NCI-H1105 (cell line): ENCODE results near the gene NGRN.
A peak's percentile ranks its signal among the peaks of the same experiment; 100 is the strongest.
"Not testable (repeated sequence)": the region's sequence is repeated elsewhere in the genome, so short reads cannot be mapped to it uniquely, and the experiment has no call there.

Experiments used
- DNase-seq: peaks from one replicate; lab custom pipeline; 2025; lab: John Stamatoyannopoulos, UW

Gene NGRN

DNA sequence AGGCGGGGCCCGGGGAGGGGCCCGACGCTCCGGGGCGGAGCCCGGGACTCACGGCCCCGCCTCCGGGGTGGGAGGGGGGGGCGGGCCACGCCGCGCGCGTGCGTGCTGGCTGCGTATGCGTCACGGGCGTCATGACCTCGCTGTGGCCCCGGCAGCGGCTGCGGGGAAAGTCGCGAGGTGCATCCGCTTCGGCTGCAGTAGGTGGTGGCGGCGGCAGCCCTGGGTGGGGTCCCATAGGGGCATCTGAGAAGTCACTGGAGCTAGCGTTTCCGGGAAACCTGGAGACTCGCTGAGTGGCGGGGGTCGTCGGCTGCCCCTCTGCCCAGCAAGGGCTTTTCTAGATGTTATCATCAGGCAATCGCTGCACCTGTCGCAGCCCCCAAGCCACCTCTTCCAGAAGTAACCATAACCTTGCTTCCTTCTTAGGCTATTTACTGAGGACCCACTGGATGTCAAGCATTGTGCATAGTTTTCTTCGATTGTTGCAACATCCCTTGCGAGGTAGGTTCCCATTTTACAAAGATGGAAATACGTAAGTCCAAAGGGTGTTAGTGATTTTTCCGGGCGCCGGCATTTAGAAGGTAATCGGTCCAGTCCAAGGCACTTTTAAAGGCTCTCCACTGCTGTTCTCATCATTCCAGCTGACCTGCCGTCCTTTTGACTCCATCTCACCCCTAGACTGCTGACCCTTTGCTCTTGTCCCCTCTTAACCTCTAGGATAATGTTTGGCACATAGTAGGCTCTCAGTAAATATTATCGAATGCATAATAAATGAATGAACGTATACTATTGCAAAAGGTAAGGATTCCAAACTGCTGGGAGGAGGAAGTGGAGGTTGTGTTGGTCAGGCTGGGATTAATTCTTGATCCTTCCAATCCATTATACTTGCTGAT, 31.1 kb upstream of the NGRN start, which contains the start of gene GDPGP1:
Gene GDPGP1, plus strand, starts transcription at position 114 of the 893 bp plus-strand sequence. CDS start 6,700 bp downstream, outside the sequence.
- peak; percentile 72 for DNase-seq

DNA sequence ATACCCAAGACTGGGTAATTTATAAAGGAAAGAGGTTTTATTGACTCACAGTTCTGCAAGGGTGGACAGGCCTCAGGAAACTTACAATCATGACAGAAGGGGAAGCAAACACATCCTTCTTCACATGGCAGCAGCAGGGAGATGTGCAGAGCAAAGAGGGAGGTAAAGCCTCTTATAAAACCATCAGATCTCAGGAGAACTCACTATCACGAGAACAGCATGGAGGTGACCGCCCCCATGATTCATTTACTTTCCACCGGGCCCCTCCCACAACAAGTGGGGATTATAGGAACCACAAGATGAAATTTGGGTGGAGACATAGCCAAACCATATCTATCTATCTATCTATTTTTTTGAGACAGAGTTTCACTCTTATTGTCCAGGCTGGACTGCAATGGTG, 26.1 kb upstream of the NGRN start:
- DNase-seq = no peak

DNA sequence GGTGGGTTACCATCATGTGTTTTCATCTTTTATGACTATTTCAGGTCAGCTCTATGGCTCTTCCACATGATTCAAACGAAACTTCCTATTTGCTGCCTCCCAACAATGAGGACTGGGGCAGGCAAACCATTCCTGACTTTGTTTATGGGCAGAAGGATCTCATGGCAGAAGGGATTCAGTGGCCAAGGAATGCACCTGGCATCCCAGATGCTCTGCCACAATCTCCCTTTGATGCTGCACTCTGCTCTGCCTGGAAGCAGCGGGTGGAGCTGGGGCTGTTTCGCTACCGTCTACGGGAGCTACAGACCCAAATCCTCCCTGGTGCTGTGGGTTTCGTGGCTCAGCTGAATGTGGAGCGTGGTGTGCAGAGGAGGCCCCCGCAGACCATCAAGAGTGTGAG, 24.6 kb upstream of the NGRN start:
- no peak for DNase-seq

DNA sequence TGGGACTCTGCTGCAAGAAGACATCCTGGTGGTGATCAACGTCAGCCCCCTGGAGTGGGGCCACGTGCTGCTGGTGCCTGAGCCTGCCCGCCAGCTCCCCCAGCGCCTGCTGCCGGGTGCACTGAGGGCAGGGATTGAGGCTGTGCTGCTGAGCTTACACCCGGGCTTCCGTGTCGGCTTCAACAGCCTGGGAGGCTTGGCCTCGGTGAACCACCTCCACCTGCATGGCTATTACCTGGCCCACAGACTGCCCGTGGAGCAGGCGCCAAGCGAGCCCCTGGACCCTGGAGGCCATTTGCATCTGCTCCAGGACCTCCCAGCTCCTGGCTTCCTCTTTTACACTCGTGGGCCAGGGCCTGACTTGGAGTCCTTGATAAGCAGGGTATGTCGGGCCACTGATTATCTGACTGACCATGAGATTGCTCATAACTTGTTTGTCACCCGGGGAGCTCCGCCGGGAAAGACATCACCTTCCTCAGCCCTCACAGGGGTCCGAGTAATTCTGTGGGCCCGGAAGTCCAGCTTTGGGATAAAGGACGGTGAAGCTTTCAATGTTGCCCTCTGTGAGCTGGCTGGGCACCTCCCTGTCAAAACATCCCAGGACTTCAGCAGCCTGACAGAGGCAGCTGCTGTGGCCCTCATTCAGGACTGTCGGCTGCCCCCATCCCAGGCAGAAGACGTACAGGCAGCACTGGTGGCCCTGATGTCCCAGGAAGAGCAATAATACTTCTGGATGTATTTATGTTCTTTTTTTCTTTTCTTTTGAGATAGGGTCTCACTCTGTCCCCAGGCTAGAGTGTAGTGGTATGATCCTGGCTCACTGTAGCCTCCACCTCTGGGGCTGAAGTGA, 23.9 kb upstream of the NGRN start:
- no peak for DNase-seq

DNA sequence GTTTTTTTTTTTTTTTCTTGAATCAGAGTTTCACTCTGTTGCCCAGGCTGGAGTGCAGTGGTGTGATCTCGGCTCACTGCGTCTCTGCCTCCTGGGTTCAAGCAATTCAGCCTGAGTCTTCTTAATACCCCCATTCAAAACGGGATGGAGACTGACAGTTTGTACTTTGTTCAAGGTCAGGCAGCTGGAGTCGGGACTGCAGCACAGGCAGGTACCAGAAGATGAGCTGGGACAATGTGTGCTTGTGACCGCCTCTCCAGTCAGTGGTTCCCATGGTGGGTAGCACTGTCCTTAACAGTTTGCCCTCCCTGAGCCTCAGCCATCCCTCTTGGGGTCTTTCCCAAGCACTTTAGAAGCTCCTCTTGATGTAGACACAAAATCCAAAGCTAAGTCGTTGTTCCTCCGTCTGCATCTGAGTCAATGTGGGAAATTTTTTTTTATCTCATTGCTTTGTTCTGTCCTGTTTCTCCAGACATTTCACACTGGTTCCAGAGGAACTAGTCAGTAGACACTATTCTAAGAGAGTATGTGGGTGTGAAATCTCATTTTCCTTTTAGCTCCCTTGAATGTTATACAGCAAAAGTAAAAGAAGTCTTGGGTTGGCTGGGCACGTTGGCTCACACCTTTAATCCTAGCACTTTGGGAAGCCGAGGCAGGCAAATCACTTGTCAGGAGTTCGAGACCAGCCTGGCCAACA, 21.4 kb upstream of the NGRN start:
- DNase-seq = no peak

DNA sequence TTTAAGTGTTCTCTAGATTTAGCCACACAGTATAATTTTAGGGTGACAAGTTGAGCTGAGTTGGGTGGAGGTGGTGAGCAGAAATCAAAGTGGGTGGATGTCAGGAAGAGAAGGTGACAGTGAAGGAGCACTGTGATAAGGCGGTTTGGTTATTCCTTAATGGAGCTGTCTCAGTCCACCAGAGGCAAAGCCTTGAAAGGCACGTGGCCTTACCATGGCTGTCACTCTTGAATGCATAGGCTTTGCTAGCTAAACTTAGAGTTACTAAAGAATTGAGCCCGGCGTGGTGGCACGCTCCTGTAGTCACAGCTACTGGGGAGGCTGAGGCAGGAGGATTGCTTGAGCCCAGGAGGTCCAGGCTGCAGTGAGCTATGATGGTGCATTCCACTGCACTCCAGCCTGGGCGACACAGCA, 16.7 kb upstream of the NGRN start:
- no peak for DNase-seq

DNA sequence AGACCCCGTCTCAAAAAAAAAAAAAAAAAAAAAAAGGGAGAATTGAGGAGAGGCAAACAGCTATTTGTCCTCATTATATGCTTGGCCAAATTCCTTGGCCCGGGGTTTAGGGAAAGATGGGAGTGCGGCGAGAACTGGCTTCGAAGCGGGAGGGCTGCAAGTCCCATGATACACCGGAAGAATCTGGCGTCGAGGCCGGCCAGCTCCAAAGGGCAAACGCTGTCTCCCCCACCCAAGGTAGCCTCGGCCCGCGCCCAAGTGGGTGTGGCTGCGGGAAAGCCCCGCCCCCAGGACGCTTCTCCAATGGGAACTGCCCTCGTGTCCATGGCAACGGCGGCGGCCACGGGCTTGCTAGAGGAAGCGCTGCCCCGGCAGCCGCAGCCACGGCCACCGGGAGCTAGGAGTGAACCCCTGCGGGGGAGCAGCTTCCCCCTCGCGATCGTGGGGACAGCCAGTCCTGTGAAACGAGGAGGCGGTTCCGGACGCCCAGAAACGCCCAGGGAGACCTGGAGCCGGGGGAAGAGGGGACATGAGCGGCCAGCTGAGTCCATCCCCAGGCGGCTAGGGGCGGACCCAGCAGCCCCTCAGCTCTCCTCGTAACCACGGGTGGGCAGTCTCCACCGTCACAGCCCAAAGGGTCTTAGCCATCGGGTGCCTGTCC, 16.1 kb upstream of the NGRN start, which contains the start of gene TTLL13:
Gene TTLL13, plus strand, starts transcription at position 354 of the 661 bp plus-strand sequence. CDS start 1,075 bp downstream, outside the sequence.
- peak; percentile 33 for DNase-seq

DNA sequence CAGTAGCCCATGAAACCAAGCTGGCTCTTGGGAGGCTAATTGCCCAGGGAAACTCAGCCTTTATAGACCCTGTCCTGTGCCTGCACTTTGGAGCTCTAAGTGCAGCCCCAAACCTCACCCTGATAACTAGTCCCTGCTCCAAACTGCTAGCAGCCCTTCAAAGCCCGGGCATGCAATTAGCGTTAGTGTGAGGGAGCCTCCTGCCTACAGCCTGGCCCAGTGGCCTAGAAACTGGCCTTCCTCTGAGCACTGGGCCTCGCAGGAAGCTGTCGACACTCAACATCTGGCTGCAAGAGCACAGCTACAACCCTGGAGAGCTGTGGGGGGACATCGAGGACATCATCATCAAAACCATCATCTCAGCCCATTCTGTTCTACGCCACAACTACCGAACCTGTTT, 7.7 kb upstream of the NGRN start:
- no peak for DNase-seq

DNA sequence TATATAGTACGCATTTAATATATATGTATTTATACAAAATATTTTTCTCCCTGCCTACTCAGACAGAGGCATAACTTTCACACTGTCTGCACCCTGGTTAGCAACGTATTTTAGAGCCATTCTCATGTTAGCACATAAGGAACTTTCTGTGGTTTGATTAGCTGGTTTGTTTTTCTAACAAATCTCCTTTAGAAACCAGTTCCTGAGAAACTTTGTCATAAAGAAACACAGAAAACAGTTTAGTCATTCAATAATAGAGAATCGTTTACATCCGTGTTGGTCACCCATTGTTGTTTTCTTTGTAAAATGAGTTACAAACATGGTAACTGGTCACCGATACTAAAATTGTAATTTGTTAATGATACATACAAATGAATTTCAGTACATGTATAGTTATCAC, 5.9 kb upstream of the NGRN start:
- no peak for DNase-seq

DNA sequence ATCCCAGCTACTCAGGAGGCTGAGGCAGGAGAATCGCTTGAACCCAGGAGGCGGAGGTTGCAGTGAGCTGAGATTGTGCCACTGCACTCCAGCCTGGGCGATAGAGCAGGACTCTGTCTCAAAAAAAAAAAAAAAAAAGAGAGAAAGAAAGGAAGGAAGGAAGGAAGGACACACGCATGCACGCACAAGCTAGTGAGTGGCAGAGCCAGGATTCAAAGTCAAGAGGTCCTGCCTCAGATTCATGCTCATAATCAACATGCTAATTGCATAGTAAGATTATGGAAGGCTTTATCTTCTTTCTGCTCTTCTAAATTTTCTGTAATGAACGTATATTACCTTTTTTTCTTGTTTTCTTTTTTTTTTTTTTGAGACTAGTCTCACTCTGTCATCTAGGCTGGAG, 4.7 kb upstream of the NGRN start:
- DNase-seq = not testable (repeated sequence)

DNA sequence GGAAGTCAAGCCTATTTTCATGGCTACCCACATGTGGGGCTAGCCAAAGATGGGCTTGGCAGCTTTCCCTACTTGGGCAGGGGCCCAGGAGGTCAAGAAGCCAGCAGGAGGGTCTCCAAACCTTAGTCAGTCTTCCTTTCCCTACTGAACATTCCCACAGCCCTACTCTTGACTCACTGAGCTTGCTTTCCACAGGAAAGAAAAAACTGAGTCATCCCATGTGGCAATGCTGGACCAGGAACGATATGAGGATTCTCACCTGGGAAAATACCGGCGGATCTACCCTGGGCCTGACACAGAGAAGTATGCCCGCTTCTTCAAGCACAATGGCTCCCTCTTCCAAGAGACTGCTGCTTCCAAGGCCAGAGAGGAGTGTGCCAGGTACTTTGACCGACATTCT, 3.7 kb upstream of the NGRN start:
- DNase-seq = no peak

DNA sequence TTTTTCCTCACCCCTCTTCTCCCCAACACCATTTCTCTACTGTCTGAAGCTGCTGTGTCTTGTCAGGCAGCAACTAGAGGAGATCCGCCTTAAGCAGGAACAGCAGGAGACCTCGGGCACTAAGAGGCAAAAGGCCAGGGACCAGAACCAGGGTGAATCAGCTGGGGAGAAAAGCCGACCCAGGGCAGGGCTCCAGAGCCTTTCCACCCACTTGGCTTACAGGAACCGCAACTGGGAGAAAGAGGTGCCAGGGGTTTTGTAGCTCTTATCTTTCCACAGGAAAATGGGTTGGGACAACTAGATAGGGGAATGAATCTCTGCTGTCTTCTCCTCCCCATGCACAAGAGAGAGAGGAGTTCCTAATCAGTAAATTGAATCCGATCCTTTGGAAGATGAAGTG, 3.0 kb upstream of the NGRN start:
- DNase-seq = no peak

DNA sequence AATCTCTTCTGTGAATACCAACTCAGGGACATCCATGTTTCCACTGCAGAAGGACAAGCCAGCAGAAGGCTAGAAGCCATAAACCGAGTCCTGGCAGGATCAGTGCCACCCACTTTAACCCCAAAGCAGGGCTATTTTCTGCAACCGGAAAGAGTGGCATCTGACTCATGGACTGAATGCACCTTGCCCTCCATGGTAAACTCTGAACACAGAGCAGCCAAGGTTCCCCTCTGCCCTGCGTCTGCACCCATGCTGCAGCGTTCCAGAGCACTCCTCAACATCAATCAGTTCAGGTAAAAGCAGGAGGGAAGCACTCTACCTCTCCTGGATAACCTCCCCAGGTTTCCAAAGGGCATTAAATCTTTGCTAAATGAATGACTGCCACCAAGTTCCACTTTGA, 801 bp upstream of the NGRN start:
- DNase-seq = no peak

DNA sequence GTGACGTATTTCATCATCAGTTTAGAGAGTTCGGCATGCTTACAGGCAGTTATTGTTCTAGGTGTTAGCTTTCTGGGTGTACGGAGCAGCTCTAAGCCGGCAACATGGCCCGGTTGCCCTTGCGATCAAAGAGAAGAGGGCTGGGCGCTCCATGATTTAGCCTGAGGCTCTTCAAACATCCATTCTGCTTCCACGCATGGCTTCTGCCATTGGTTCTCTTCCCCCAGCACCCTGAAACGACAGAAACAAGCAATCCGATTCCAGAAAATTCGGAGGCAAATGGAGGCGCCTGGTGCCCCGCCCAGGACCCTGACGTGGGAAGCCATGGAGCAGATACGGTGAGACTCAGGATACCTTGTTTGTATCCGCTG, 574 bp downstream of the NGRN start:
- DNase-seq = no peak

DNA sequence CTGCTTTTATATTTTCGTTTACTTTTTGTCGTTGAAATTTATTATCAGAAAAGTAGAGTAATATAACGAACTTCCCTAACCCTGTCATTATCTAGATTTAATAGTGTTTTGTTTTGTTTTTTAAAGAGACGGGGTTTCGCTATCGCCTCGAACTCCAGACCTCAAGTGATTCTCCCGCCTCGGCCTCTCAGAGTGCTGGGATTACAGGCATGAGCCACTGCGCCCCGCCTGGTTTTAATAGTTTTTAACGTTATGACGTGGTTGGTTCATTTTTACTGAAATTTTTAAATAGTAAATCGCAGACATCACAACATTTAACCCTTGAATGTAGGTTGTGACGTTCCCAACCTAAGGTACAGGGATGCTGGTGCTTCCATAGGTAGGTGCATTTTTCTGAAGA, 1.0 kb downstream of the NGRN start:
- DNase-seq = no peak

DNA sequence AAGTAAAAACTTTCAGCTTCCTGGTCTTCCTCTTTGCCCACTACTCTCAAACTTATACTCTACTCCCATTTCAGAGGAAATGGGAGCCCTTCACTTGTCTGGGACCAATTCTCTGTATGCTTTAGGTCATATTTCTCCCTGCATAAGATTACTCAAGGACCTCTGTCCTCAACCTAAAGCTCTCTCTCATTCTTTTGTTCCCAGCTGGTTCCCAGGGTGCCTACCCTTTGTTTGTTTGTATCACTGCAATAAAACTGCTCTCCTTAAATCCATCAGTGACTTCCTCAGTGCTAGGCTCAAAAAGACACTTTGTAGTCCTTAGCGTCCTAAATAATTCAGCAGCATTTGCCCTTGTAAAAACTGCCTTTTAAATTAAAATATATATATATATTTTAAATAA, 2.9 kb downstream of the NGRN start:
- DNase-seq = no peak

DNA sequence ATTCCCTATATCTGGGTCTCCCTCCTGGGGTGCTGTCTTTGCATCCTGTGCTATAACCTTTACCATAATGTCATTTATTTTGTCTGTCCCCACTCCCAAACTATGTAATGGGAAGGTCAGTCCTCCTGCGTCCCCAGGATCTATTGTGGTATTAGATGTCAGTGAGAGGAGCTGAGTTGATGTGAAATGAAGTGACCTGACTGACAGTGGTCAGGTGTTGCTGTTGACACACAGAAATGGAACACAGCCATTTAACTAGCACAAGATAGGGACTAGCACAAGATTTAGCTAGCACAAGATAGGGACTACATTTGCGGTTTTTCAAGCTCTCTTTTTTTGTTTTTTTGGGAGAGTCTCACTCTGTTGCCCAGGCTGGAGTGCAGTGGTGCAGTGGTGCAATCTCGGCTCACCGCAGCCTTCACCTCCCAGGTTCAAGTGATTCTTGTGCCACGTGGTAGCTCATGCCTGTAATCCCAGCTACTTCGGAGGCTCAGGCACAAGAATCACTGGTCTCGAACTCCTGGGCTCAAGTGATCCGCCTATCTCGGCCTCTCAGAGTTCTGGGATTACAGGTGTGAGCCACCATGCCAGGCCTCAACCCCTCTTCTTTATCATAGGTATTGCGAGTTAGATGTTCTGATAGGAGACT, 5.2 kb downstream of the NGRN start:
- DNase-seq = no peak

DNA sequence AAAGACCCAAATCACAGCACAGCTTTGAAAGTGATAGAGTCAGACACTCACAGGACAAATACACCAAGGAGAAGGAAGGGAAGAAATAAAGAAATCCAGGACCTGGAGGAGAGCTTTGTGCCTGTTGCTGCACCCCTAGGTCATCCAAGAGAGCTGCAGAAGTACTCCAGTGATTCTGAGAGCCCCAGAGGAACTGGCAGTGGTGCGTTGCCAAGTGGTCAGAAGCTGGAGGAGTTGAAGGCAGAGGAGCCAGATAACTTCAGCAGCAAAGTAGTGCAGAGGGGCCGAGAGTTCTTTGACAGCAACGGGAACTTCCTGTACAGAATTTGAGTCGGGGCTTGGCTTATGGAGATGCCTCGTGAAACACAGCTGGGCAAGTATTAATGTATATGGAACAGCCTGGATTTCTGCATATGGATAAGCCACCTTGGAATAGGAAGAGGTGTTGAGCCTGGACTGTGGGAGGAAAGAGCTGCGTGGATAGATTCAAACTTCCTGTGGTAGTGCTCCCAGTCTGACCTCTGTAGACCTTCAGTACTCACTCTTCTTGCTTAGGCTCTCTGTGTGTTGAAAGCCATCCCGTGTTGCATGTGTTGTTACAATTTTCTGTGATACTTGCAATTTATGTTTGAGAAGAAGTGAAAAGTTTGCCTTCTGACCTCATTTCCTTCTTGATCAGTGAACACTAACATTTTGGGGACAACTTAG, 6.1 kb downstream of the NGRN start:
- no peak for DNase-seq

DNA sequence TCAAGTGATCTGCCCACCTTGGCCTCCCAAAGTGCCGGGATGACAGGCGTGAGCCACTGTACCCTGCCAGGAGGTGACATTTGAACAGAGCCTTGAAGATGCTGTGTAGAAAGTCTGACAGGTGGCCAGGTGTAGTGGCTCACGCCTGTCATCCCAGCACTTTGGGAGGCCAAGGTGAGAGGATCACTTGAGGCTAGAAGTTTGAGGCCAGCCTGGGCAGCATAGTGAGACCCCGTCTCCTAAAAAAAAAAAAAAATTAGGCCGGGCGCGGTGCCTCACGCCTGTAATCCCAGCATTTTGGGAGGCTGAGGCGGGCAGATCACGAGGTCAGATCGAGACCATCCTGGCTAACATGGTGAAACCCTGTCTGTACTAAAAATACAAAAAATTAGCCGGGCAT, 13.0 kb downstream of the NGRN start:
- not testable (repeated sequence) for DNase-seq

DNA sequence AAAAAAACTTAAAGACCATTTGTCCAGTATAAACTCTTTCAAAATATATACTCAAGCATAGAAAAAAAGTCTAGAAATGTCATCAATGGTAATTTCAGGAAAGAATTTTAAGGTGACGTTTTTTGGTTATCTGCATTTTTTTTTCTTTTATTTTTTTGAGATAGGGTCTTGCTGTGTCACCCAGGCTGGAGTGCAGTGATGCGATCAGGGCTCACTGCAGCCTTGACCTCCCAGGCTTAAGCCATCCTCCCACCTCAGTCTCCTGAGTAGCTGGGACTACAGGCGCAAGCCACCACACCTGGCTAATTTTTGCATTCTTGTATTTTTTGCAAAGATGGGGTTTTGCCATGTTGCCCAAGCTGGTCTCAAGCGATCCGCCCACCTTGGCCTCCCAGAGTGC, 15.3 kb downstream of the NGRN start:
- DNase-seq = not testable (repeated sequence)

DNA sequence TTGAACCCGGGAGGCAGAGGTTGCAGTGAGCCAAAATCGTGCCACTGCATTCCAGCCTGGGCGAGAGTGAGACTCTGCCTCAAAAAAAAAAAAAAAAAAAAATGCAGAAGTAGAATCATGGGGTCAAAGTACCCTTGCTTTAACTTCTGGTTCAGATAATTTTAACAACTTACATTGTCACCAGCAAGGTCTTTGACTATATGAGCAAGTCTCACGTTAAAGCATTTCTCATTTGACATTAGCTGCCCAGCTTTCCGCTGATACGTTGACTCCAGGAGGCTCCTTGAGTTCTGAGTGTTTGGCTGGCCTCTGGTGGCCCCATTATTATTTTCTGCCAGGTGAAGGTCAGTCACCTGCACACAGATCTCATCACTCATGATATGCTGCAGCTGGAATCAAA, 16.2 kb downstream of the NGRN start:
- DNase-seq = not testable (repeated sequence)
